Activated CD8-positive, alpha-beta T cell treated with anti-CD3 and anti-CD28 coated beads for 36 hours (primary cell): ENCODE results near the gene TST. TPM values are rescaled to one million over a fixed set of nuclear protein-coding genes. Genes with fewer than 3 reads are reported as not detected.
A peak's percentile ranks its signal among the peaks of the same experiment; 100 is the strongest.
"Not testable (repeated sequence)": the region's sequence is repeated elsewhere in the genome, so short reads cannot be mapped to it uniquely, and the experiment has no call there.

Experiments
- ATAC-seq: fragments of 200-7000 bp; cut with Tn5 transposase; one replicate; pipeline ENCODE4 v1.10.0; 2021; ENCODE audit warnings: mild to moderate bottlenecking, moderate library complexity
- CTCF ChIA-PET: fragments of 350-600 bp; sonication (Branson Sonifier 250); formaldehyde crosslinking; loops from one replicate; lab custom pipeline; 2021; ENCODE audit warnings: antibody characterized with exemption; lab: Charles Lee
- POLR2A ChIA-PET: fragments of 350-600 bp; sonication (Branson Sonifier 250); formaldehyde crosslinking; loops from one replicate; lab custom pipeline; 2021; ENCODE audit warnings: antibody characterized with exemption; lab: Charles Lee
- DNase-seq: peaks from one replicate; pipeline ENCODE4 v3.0.0-alpha.2; 2020
- H3K27ac Mint-ChIP-seq: one replicate; pipeline ENCODE4 v1.8.0; 2021; ENCODE audit warnings: mild to moderate bottlenecking, mixed read lengths
- H3K27me3 Mint-ChIP-seq: one replicate; pipeline ENCODE4 v1.8.0; 2021; ENCODE audit warnings: mixed read lengths
- H3K36me3 Mint-ChIP-seq: one replicate; pipeline ENCODE4 v1.8.0; 2021; ENCODE audit warnings: low read depth, mixed read lengths
- H3K4me1 Mint-ChIP-seq: one replicate; pipeline ENCODE4 v1.8.0; 2021; ENCODE audit warnings: low read depth, mixed read lengths
- H3K4me3 Mint-ChIP-seq: one replicate; pipeline ENCODE4 v1.8.0; 2021; ENCODE audit warnings: mild to moderate bottlenecking, moderate library complexity, mixed read lengths
- H3K9me3 Mint-ChIP-seq: one replicate; pipeline ENCODE4 v1.8.0; 2021; ENCODE audit warnings: mixed read lengths
- intact Hi-C: fragments of 100-400 bp; cut with micrococcal nuclease; formaldehyde crosslinking; loops from one replicate; pipeline ENCODE4 v1.10.0; 2022
- total RNA-seq, 2 experiments: library from RNA; stranded (reverse); gene quantifications; one replicate each; pipeline ENCODE4 v1.2.3, GENCODE V29; 2021
- TF ChIP-seq, protein P1 (sequence below): fragments of 200-600 bp; IDR thresholded peaks from one replicate; pipeline ENCODE4 v1.8.0; 2022; ENCODE audit warnings: antibody characterized with exemption, mild to moderate bottlenecking

Gene TST
- total RNA-seq, 2 experiments from 2014 or later = 1.2 to 1.8 TPM

DNA sequence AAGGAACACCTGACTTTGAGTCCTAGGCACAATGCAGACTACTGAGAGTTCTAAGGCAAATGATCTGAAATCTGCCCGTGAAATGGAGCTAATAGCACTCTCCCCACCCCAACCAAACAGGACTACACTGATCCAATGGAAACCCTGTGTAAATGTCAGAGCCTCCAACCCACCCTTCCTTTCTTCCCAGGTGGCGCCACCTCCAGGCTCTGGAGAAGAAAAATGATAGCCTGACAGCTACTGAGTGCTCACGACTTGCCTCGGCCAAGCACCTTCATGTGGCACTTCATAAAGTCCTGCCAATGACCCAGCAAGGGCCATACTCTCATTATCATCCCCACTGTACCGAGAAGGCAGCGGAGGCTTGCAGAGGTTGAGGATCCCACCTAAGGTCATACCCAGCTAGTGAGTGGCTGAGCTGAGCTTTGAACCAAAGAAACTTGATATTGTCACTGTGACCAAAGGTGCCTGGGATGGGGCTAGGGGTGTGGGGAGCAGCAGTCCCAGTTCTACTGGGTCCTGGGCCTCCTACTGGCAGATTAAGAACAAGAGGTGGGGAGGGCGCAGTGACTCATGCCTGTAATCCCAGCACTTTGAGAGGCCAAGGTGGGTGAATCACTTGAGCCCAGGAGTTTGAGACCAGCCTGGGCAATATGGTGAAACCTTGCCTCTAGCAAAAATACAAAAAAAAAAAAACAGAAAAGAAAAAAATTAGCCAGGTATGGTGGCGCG lies 20.5 kb downstream of the TST start:
- TF ChIP-seq, protein P1, sequence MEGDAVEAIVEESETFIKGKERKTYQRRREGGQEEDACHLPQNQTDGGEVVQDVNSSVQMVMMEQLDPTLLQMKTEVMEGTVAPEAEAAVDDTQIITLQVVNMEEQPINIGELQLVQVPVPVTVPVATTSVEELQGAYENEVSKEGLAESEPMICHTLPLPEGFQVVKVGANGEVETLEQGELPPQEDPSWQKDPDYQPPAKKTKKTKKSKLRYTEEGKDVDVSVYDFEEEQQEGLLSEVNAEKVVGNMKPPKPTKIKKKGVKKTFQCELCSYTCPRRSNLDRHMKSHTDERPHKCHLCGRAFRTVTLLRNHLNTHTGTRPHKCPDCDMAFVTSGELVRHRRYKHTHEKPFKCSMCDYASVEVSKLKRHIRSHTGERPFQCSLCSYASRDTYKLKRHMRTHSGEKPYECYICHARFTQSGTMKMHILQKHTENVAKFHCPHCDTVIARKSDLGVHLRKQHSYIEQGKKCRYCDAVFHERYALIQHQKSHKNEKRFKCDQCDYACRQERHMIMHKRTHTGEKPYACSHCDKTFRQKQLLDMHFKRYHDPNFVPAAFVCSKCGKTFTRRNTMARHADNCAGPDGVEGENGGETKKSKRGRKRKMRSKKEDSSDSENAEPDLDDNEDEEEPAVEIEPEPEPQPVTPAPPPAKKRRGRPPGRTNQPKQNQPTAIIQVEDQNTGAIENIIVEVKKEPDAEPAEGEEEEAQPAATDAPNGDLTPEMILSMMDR = no peak
- DNase-seq = peak; percentile 19
- Mint-ChIP-seq H3K36me3 (no peaks in the 10 kb centered on the region), H3K9me3 (no peaks in the 10 kb centered on the region), H3K4me1 (no peaks in the 10 kb centered on the region), H3K27ac (no peak overlapping the region), H3K27me3 (peaks cover 6% of the 10 kb centered on the region), H3K4me3 (no peak overlapping the region)
- ATAC-seq = no peak
- ChIA-PET POLR2A (interaction anchor here (0.7 kb wide), 1 partner anchor 42 kb away, joined by 3 read pairs; no protein-coding TSS in a partner anchor), CTCF (interaction anchor here (1.0 to 2.9 kb wide), 5 partner anchors 9 to 241 kb away, joined by 3 to 12 read pairs (median 4); a partner anchor contains a TSS)
- intact Hi-C loops = no loop called here

DNA sequence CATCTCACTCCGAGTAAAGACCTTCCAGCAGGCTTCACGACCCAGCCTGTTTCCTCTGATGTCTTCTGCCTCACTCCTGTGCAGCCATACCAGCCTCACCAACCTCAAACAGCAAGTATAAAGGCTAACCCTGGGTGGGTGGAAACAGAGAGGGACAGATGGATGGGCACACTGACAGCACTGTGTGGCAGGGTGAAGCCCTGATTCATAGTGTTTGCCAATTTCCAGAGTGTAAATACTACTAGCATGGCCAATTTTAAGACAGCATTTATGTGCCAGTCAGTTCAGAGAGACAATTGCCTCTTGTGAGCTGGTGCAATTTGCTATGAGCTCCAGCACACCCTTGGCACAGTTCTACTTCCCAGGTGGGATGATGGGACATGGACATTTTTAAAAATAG lies 21.5 kb downstream of the TST start:
- no peaks in the 10 kb centered on the region for H3K36me3 Mint-ChIP-seq
- DNase-seq (no peak), ATAC-seq (no peak)
- no peaks in the 10 kb centered on the region for H3K4me1 Mint-ChIP-seq
- POLR2A ChIA-PET = no interaction called here
- no peaks in the 10 kb centered on the region for H3K9me3 Mint-ChIP-seq
- H3K4me3 Mint-ChIP-seq = no peak overlapping the region
- H3K27me3 Mint-ChIP-seq = peaks cover 2% of the 10 kb centered on the region
- CTCF ChIA-PET = interaction anchor here (1.0 to 2.9 kb wide), 6 partner anchors 10 to 239 kb away, joined by 3 to 12 read pairs (median 6); a partner anchor contains a TSS
- intact Hi-C loops = no loop called here
- no peak overlapping the region for H3K27ac Mint-ChIP-seq
- TF ChIP-seq, protein P1 = no peak

DNA sequence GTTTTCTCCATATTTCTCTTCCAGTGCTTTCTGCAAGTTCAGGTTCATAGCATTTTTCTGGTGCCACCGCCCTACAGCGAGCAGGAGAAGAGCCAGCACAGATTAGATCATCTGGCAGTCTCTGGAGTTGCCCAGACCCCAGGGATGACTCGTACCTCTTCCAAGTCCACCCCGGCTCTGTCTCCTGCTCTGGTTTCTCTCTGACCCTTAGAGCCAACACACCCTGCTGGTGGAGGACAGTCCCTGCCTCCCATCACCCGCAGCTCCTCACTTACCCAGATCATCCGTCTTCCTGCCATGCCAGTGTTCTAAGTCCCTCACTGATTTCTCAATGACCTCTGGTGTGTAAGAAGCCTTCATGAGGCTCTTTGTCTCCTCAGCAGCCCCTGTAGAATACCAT lies 28.0 kb downstream of the TST start:
- no peaks in the 10 kb centered on the region for H3K36me3 Mint-ChIP-seq
- ChIA-PET POLR2A (no interaction called here), CTCF (interaction anchor here (3.1 kb wide), 1 partner anchor 14 kb away, joined by 14 read pairs; no protein-coding TSS in a partner anchor)
- H3K4me3 Mint-ChIP-seq = no peak overlapping the region
- H3K27me3 Mint-ChIP-seq = peaks cover 22% of the 10 kb centered on the region
- no peak overlapping the region for H3K27ac Mint-ChIP-seq
- no peak for DNase-seq
- H3K9me3 Mint-ChIP-seq = peaks cover 8% of the 10 kb centered on the region
- intact Hi-C loops = no loop called here
- H3K4me1 Mint-ChIP-seq = no peaks in the 10 kb centered on the region
- ATAC-seq = no peak
- TF ChIP-seq, protein P1 = no peak

DNA sequence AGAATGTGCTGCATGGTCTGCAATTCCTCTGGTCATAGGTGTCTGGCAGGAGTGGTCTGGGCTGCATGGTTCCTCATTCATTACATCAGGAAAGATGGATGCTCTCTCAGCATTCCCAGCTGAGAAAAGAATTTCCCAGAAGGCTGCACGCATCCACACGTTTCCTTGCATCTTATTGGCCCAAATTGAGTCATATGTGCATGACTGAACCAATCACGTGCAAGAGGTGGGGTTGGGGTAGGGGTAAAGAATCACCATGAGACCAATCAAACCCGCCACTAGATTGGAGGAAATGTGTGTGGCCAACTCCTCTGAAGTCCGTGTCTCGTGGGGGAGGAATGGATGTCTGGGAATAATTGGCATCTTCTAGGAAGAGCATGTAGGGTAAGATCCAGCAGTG lies 28.8 kb downstream of the TST start:
- ChIA-PET CTCF (interaction anchor here (1.3 to 3.1 kb wide), 2 partner anchors 13 to 134 kb away, joined by 4 to 14 read pairs; no protein-coding TSS in a partner anchor), POLR2A (no interaction called here)
- intact Hi-C loops = no loop called here
- peaks cover 22% of the 10 kb centered on the region for H3K27me3 Mint-ChIP-seq
- H3K36me3 Mint-ChIP-seq = no peaks in the 10 kb centered on the region
- TF ChIP-seq, protein P1 = no peak
- no peak for ATAC-seq
- DNase-seq = no peak
- H3K9me3 Mint-ChIP-seq = peaks cover 15% of the 10 kb centered on the region
- H3K4me1 Mint-ChIP-seq = no peaks in the 10 kb centered on the region
- H3K27ac Mint-ChIP-seq = no peak overlapping the region
- no peak overlapping the region for H3K4me3 Mint-ChIP-seq

DNA sequence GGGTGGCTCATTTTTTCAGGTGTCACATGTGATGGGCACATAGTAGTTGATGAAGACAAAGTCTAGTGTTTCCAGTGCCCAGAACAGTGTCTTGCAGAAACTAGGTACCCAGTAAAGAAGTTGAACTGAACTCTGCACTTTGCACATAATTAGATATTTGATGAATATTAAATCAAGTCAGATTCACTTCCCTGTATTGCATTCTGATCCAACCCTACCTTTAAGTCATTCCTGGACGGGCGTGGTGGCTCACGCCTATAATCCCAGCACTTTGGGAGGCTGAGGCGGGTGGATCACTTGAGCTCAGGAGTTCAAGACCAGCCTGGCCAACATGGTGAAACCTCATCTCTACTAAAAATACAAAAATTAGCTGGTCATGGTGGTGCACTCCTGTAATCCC lies 30.2 kb downstream of the TST start:
- H3K27ac Mint-ChIP-seq, POLR2A ChIA-PET, intact Hi-C loops, H3K4me3 Mint-ChIP-seq, ATAC-seq, H3K36me3 Mint-ChIP-seq, DNase-seq, H3K4me1 Mint-ChIP-seq: not testable (repeated sequence)
- H3K9me3 Mint-ChIP-seq = peaks cover 19% of the 10 kb centered on the region
- H3K27me3 Mint-ChIP-seq = peaks cover 21% of the 10 kb centered on the region
- CTCF ChIA-PET = interaction anchor here (1.8 to 2.1 kb wide), 2 partner anchors 12 to 272 kb away, joined by 4 to 14 read pairs; no protein-coding TSS in a partner anchor
